HG02943 (cell line): ENCODE measurements around the gene STAMBPL1.

Experiments
- ATAC-seq: cut with Tn5 transposase; IDR thresholded peaks from one replicate; pipeline ENCODE4 v1.9.1; 2021; ENCODE audit warnings: mild to moderate bottlenecking, low read depth, moderate library complexity; ENCODE audit not compliant: unreplicated experiment

STAMBPL1 gene

GRCh38 chr10:88890681-88891381 lies 10.8 kb downstream of the STAMBPL1 start:
- no peak for ATAC-seq

- ATAC-seq: no peak
Observed at GRCh38 chr10:88892222-88892967, 12.3 kb downstream of the STAMBPL1 start.

- ATAC-seq: no peak
Observed at GRCh38 chr10:88893611-88894010, 13.6 kb downstream of the STAMBPL1 start.

GRCh38 chr10:88895250-88895649 lies 15.2 kb downstream of the STAMBPL1 start:
- no peak for ATAC-seq

- no peak for ATAC-seq
Observed at GRCh38 chr10:88896372-88896993, 16.4 kb downstream of the STAMBPL1 start.

- ATAC-seq: no peak
Observed at GRCh38 chr10:88896994-88897853, 17.2 kb downstream of the STAMBPL1 start.

- ATAC-seq: no peak
Observed at GRCh38 chr10:88898727-88899126, 18.7 kb downstream of the STAMBPL1 start.

- ATAC-seq: no peak
Observed at GRCh38 chr10:88899886-88900285, 19.8 kb downstream of the STAMBPL1 start.

- peak; percentile 68 for ATAC-seq
Observed at GRCh38 chr10:88901206-88901983, 21.4 kb downstream of the STAMBPL1 start.

GRCh38 chr10:88901984-88902789 lies 22.1 kb downstream of the STAMBPL1 start:
- ATAC-seq: peak; percentile 36

GRCh38 chr10:88903715-88904114 lies 23.7 kb downstream of the STAMBPL1 start:
- ATAC-seq: no peak

- no peak for ATAC-seq
Observed at GRCh38 chr10:88906921-88907320, 26.9 kb downstream of the STAMBPL1 start.

GRCh38 chr10:88908194-88908593 lies 28.1 kb downstream of the STAMBPL1 start:
- no peak for ATAC-seq

GRCh38 chr10:88911116-88911515 lies 31.1 kb downstream of the STAMBPL1 start:
- no peak for ATAC-seq

- ATAC-seq: no peak
Observed at GRCh38 chr10:88911851-88912250, 31.8 kb downstream of the STAMBPL1 start.

- no peak for ATAC-seq
Observed at GRCh38 chr10:88913127-88913526, 33.1 kb downstream of the STAMBPL1 start.

- no peak for ATAC-seq
Observed at GRCh38 chr10:88913788-88914187, 33.7 kb downstream of the STAMBPL1 start.

- no peak for ATAC-seq
Observed at GRCh38 chr10:88915781-88916180, 35.7 kb downstream of the STAMBPL1 start.

GRCh38 chr10:88916231-88916630 lies 36.2 kb downstream of the STAMBPL1 start:
- ATAC-seq: no peak
